ENCODE measurements around the gene IKZF1.

DNA sequence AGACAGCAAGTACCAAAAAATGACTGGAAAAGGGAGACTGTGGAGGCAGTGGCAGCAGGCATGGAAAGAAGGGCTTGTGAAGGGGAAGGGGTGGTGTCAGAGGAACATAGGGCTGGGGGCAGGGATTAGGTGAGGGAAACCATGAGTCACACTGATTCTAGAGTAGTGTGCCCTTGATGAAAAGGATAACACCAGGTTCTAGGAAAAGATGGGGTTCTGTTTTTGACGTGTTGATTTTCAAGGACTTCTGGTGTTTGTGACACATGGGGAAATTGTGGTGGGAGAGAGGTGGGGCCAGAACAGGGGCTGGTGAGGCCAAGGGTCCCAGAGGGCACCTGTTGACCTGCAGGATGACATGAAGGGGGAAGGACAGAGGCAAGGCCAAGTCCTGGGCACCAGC is 88.6 kb downstream of the IKZF1 start:
- TF ChIP-seq, protein P1, sequence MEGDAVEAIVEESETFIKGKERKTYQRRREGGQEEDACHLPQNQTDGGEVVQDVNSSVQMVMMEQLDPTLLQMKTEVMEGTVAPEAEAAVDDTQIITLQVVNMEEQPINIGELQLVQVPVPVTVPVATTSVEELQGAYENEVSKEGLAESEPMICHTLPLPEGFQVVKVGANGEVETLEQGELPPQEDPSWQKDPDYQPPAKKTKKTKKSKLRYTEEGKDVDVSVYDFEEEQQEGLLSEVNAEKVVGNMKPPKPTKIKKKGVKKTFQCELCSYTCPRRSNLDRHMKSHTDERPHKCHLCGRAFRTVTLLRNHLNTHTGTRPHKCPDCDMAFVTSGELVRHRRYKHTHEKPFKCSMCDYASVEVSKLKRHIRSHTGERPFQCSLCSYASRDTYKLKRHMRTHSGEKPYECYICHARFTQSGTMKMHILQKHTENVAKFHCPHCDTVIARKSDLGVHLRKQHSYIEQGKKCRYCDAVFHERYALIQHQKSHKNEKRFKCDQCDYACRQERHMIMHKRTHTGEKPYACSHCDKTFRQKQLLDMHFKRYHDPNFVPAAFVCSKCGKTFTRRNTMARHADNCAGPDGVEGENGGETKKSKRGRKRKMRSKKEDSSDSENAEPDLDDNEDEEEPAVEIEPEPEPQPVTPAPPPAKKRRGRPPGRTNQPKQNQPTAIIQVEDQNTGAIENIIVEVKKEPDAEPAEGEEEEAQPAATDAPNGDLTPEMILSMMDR (IDR thresholded peaks at IDR 0.05), result no peak
- no peak for TF ChIP-seq EP300 (IDR thresholded peaks at IDR 0.05)
- no peak for TF ChIP-seq POLR2A (IDR thresholded peaks at IDR 0.05)
- TF ChIP-seq POLR2AphosphoS5 (IDR thresholded peaks at IDR 0.05), result no peak
